IMR-90 (cell line): ENCODE measurements around the gene RAB8B. TPM values are rescaled to one million over a fixed set of nuclear protein-coding genes. Genes with fewer than 3 reads are reported as not detected.

Source experiments
- ATAC-seq: fragments of 200-7000 bp; cut with Tn5 transposase; 2 replicates; pipeline ENCODE4 v1.9.1; 2020; ENCODE audit warnings: low read depth, mild to moderate bottlenecking, moderate library complexity
- BruUV-seq: library from RNA; stranded (reverse); fragments of 400-500 nt; replicated peaks from 2 replicates; lab custom pipeline; 2021; lab: Mats Ljungman, UMichigan
- CTCF ChIA-PET: fragments of 300-600 bp; formaldehyde crosslinking; extraction: SDS; loops from one replicate; lab custom pipeline; 2021; ENCODE audit warnings: antibody characterized with exemption; lab: Yijun Ruan, JAX
- POLR2A ChIA-PET: fragments of 300-600 bp; sonication (Branson Sonifier 250); formaldehyde crosslinking; loops from one replicate; lab custom pipeline; 2022; ENCODE audit warnings: antibody characterized with exemption; ENCODE audit not compliant: unreplicated experiment; lab: Charles Lee
- DNase-seq: peaks from one replicate; pipeline ENCODE4 v3.0.0; 2013
- H2AFZ ChIP-seq: replicated peaks from 2 replicates; pipeline ENCODE3; 2013; ENCODE audit warnings: low read length, mild to moderate bottlenecking; ENCODE audit not compliant: poor library complexity
- H2AK5ac ChIP-seq: 2 replicates; pipeline ENCODE4 v1.6.1; 2013; ENCODE audit warnings: low read depth, low read length, inconsistent platforms
- H2AK9ac ChIP-seq: replicated peaks from 2 replicates; pipeline ENCODE3; 2013; ENCODE audit warnings: mild to moderate bottlenecking, low read depth, low read length, moderate library complexity; ENCODE audit not compliant: poor library complexity
- H2BK120ac ChIP-seq: 2 replicates; pipeline ENCODE4 v1.6.1; 2013; ENCODE audit warnings: low read depth, low read length, inconsistent platforms
- H2BK15ac ChIP-seq: 3 replicates; pipeline ENCODE4 v1.6.1; 2013; ENCODE audit warnings: low read depth, low read length, inconsistent platforms
- H2BK20ac ChIP-seq: 2 replicates; pipeline ENCODE4 v1.6.1; 2013; ENCODE audit warnings: low read depth, mild to moderate bottlenecking, inconsistent platforms, low read length, moderate library complexity
- H2BK5ac ChIP-seq: 2 replicates; pipeline ENCODE4 v1.6.1; 2013; ENCODE audit warnings: mild to moderate bottlenecking, low read depth, low read length, inconsistent platforms; ENCODE audit not compliant: poor library complexity, severe bottlenecking
- H3K14ac ChIP-seq: replicated peaks from 2 replicates; pipeline ENCODE4 v1.6.1; 2013; ENCODE audit warnings: low read depth, low read length, inconsistent platforms
- H3K18ac ChIP-seq: 2 replicates; pipeline ENCODE4 v1.6.1; 2013; ENCODE audit warnings: low read depth, low read length, control low read depth
- H3K23ac ChIP-seq: 2 replicates; pipeline ENCODE4 v1.6.1; 2013; ENCODE audit warnings: low read depth, low read length, inconsistent platforms
- H3K27ac ChIP-seq: 2 replicates; pipeline ENCODE4 v1.5.1; 2013; ENCODE audit warnings: mild to moderate bottlenecking, control low read depth, low read length; ENCODE audit not compliant: insufficient read depth
- H3K27me3 ChIP-seq: 2 replicates; pipeline ENCODE4 v1.6.1; 2013; ENCODE audit warnings: low read length; ENCODE audit not compliant: control insufficient read depth, insufficient read depth
- H3K36me3 ChIP-seq: 2 replicates; pipeline ENCODE4 v1.6.1; 2013; ENCODE audit warnings: low read length, mixed read lengths; ENCODE audit not compliant: control insufficient read depth, insufficient read depth
- H3K4ac ChIP-seq: 2 replicates; pipeline ENCODE4 v1.6.1; 2013; ENCODE audit warnings: low read depth, low read length, inconsistent platforms
- H3K4me1 ChIP-seq: 2 replicates; pipeline ENCODE4 v1.6.1; 2013; ENCODE audit warnings: low read length, mixed read lengths; ENCODE audit not compliant: control insufficient read depth, insufficient read depth
- H3K4me2 ChIP-seq: 2 replicates; pipeline ENCODE4 v1.6.1; 2013; ENCODE audit warnings: low read depth, mild to moderate bottlenecking, control low read depth, low read length, moderate library complexity
- H3K4me3 ChIP-seq: 2 replicates; pipeline ENCODE4 v1.5.1; 2013; ENCODE audit warnings: low read depth, mild to moderate bottlenecking, control low read depth, low read length, moderate library complexity; ENCODE audit not compliant: insufficient read depth
- H3K56ac ChIP-seq: 2 replicates; pipeline ENCODE4 v1.6.1; 2013; ENCODE audit warnings: low read length, inconsistent platforms; ENCODE audit not compliant: insufficient read depth; ENCODE audit errors: extremely low read depth
- H3K79me1 ChIP-seq, 2 experiments: 2 replicates each; pipeline ENCODE4 v1.6.1; 2013; ENCODE audit warnings: low read length in 2 of 2, inconsistent platforms in 1 of 2, low read depth in 1 of 2
- H3K9ac ChIP-seq: 2 replicates; pipeline ENCODE4 v1.6.1; 2013; ENCODE audit warnings: low read depth, low read length, control low read depth
- H3K9me1 ChIP-seq: 2 replicates; pipeline ENCODE4 v1.6.1; 2013; ENCODE audit warnings: low read length, inconsistent platforms; ENCODE audit not compliant: insufficient read depth
- H3K9me3 ChIP-seq: 2 replicates; pipeline ENCODE4 v1.6.1; 2013; ENCODE audit warnings: low read length; ENCODE audit not compliant: control insufficient read depth, insufficient read depth
- H4K20me1 ChIP-seq: 2 replicates; pipeline ENCODE4 v1.6.1; 2013; ENCODE audit warnings: low read length, inconsistent platforms; ENCODE audit not compliant: insufficient read depth
- H4K5ac ChIP-seq: 2 replicates; pipeline ENCODE4 v1.6.1; 2013; ENCODE audit warnings: mild to moderate bottlenecking, low read depth, low read length, control low read depth
- H4K8ac ChIP-seq, 2 experiments: 2 replicates each; pipeline ENCODE4 v1.6.1; 2013; ENCODE audit warnings: low read depth in 2 of 2, low read length in 2 of 2, control low read depth in 1 of 2, inconsistent platforms in 1 of 2
- H4K91ac ChIP-seq: 2 replicates; pipeline ENCODE4 v1.6.1; 2013; ENCODE audit warnings: low read depth, low read length, inconsistent platforms; ENCODE audit not compliant: insufficient read depth
- BHLHE40 ChIP-seq: fragments of 150-350 bp; IDR thresholded peaks from 2 replicates; pipeline ENCODE4 v1.6.1; 2016; ENCODE audit warnings: mild to moderate bottlenecking, low read depth, low read length
- CEBPB ChIP-seq: IDR thresholded peaks from 2 replicates; pipeline ENCODE4 v1.6.1; 2012; ENCODE audit warnings: low read depth, low read length, improper control_type of control experiment
- FOS ChIP-seq: fragments of 150-350 bp; IDR thresholded peaks from 2 replicates; pipeline ENCODE4 v1.6.1; 2016; ENCODE audit warnings: low read depth, low read length
- MAFK ChIP-seq: IDR thresholded peaks from 2 replicates; pipeline ENCODE4 v1.6.1; 2012; ENCODE audit warnings: low read depth, low read length, improper control_type of control experiment
- MAZ ChIP-seq: IDR thresholded peaks from 2 replicates; pipeline ENCODE4 v1.6.1; 2012; ENCODE audit warnings: low read depth, mild to moderate bottlenecking, low read length, improper control_type of control experiment, moderate library complexity, borderline replicate concordance
- MXI1 ChIP-seq: IDR thresholded peaks from 2 replicates; pipeline ENCODE4 v1.6.1; 2012; ENCODE audit warnings: low read depth, mild to moderate bottlenecking, low read length, moderate library complexity, borderline replicate concordance
- NFE2L2 ChIP-seq: fragments of 150-350 bp; IDR thresholded peaks from 2 replicates; pipeline ENCODE4 v1.6.1; 2016; ENCODE audit warnings: low read depth, mild to moderate bottlenecking, low read length
- POLR2A ChIP-seq: IDR thresholded peaks from 2 replicates; pipeline ENCODE4 v1.6.1; 2012; ENCODE audit warnings: mild to moderate bottlenecking, low read depth, low read length
- RCOR1 ChIP-seq: IDR thresholded peaks from 2 replicates; pipeline ENCODE4 v1.6.1; 2012; ENCODE audit warnings: mild to moderate bottlenecking, low read length, improper control_type of control experiment; ENCODE audit not compliant: insufficient replicate concordance
- RFX5 ChIP-seq: IDR thresholded peaks from 2 replicates; pipeline ENCODE4 v1.8.0; 2012; ENCODE audit warnings: low read depth, mild to moderate bottlenecking, low read length, moderate library complexity
- SMC3 ChIP-seq: fragments of 150-350 bp; IDR thresholded peaks from 2 replicates; pipeline ENCODE4 v1.6.1; 2016; ENCODE audit warnings: low read depth, mild to moderate bottlenecking, antibody characterized with exemption, low read length, moderate library complexity
- WGBS, 2 experiments: methylation state at CpG; one replicate each; pipeline versions ENCODE4 v1.1.5 to v1.1.7; 2013; ENCODE audit warnings: missing lambda C conversion rate in 2 of 2; ENCODE audit not compliant: insufficient read length in 1 of 2; ENCODE audit errors: extremely low coverage in 2 of 2; 5-methylcytosine and 5-hydroxymethylcytosine counted together
- dilution Hi-C: fragments of 300-500 bp; cut with HindIII; formaldehyde crosslinking; loops from one replicate; pipeline ENCODE4 v1.14.3; 2018; ENCODE audit warnings: low sequenced_read_pairs; ENCODE audit not compliant: unreplicated experiment
- in situ Hi-C: fragments of 300-500 bp; cut with MboI; formaldehyde crosslinking; loops from 3 replicates; pipeline ENCODE4 v1.14.3; 2019; ENCODE audit warnings: low sequenced_read_pairs, inconsistent platforms, mixed read lengths
- intact Hi-C: fragments of 100-400 bp; cut with micrococcal nuclease; formaldehyde crosslinking; loops from 2 replicates; pipeline ENCODE4 v1.10.0; 2022
- polyA plus RNA-seq, 3 experiments: library from polyadenylated mRNA; depleted of rRNA; stranded (reverse); fragments of >200 nt; gene quantifications; 2 replicates each; pipeline ENCODE4 v1.2.3, GENCODE V29; 2012; ENCODE audit warnings: low replicate concordance in 1 of 3
- total RNA-seq: library from RNA; depleted of rRNA; stranded (reverse); fragments of >200 nt; gene quantifications from 2 replicates; pipeline ENCODE4 v1.2.3, GENCODE V29; 2012
- TF ChIP-seq, protein P1 (sequence below): fragments of 150-350 bp; IDR thresholded peaks from 2 replicates; pipeline ENCODE4 v1.6.1; 2016; ENCODE audit warnings: low read depth, mild to moderate bottlenecking, low read length, moderate library complexity, borderline replicate concordance
- TF ChIP-seq, protein P2 (sequence below): fragments of 150-350 bp; IDR thresholded peaks from 2 replicates; pipeline ENCODE4 v1.6.1; 2017; ENCODE audit warnings: mild to moderate bottlenecking, antibody characterized with exemption, low read length, low read depth

RAB8B gene
- total and polyA plus RNA-seq, 2 of the 4 experiments (the other 2 are of a cell fraction): 19.4 to 29.4 TPM

DNA sequence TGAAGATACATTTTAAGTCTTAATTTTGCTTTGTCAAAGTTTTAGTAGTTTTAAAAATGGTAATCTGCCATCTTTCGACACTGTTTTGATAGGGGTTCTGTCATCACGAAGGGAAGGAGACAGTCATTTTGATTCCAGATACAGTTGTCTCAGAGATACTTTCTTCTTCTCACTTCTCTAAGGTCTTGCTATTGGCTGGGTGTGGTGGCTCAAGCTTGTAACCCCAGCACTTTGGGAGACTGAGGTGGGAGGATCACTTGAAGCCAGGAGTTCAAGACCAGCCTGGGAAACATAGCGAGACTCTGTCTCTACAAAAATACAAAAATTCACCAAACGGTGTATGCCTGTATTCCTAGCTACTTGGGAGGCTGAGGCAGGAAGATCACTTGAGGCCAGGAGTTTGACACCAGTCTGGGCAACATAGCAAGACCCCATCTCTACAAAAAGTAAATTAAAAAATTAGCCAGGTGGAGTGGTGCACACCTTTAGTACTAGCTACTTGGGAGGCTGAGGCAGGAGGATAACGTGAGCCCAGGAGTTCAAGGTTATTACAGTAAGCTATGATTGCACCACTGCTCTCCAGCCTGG is 3.3 kb downstream of the RAB8B start:
- TF ChIP-seq CEBPB: no peak
- no peak for TF ChIP-seq BHLHE40
- TF ChIP-seq MXI1: no peak
- no peak for TF ChIP-seq NFE2L2
- TF ChIP-seq POLR2A: no peak
- no peak for TF ChIP-seq RFX5
- no peak for TF ChIP-seq MAFK
- no peak for TF ChIP-seq SMC3
- no peak for TF ChIP-seq FOS
- TF ChIP-seq, protein P1, sequence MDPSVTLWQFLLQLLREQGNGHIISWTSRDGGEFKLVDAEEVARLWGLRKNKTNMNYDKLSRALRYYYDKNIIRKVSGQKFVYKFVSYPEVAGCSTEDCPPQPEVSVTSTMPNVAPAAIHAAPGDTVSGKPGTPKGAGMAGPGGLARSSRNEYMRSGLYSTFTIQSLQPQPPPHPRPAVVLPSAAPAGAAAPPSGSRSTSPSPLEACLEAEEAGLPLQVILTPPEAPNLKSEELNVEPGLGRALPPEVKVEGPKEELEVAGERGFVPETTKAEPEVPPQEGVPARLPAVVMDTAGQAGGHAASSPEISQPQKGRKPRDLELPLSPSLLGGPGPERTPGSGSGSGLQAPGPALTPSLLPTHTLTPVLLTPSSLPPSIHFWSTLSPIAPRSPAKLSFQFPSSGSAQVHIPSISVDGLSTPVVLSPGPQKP: no peak
- no peak for TF ChIP-seq MAZ
- no peak for TF ChIP-seq RCOR1
- TF ChIP-seq, protein P2, sequence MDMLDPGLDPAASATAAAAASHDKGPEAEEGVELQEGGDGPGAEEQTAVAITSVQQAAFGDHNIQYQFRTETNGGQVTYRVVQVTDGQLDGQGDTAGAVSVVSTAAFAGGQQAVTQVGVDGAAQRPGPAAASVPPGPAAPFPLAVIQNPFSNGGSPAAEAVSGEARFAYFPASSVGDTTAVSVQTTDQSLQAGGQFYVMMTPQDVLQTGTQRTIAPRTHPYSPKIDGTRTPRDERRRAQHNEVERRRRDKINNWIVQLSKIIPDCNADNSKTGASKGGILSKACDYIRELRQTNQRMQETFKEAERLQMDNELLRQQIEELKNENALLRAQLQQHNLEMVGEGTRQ: no peak
- ChIA-PET POLR2A (interaction anchor here (0.7 kb wide), 1 partner anchor 42 kb away, joined by 3 read pairs; no protein-coding TSS in a partner anchor), CTCF (no interaction called here)
- Histone ChIP-seq H3K4me3 (no peak overlapping the region), H3K4ac (no peak overlapping the region), H3K36me3 (no peaks in the 10 kb centered on the region), H3K79me1 (peaks cover 30 to 72% of the 10 kb centered on the region in 2 experiments), H3K23ac (no peak overlapping the region), H2BK20ac (no peak overlapping the region), H3K27ac (no peak overlapping the region), H2BK120ac (no peak overlapping the region), H3K4me1 (peaks cover 19% of the 10 kb centered on the region), H4K8ac (no peak overlapping the region), H4K5ac (no peak overlapping the region), H2AK9ac (no peak overlapping the region), H2BK15ac (no peak overlapping the region), H3K9me1 (peaks cover 11% of the 10 kb centered on the region), H2AK5ac (no peak overlapping the region), H2BK5ac (no peak overlapping the region), H4K20me1 (peaks cover 12% of the 10 kb centered on the region; the same call in 1 of the 2 replicates), H3K14ac (no peak overlapping the region), H3K18ac (no peak overlapping the region), H3K9me3 (no peaks in the 10 kb centered on the region), H2AFZ (no peak overlapping the region), H3K9ac (no peak overlapping the region), H4K91ac (no peak overlapping the region), H3K27me3 (no peaks in the 10 kb centered on the region), H3K4me2 (no peak overlapping the region), H3K56ac (no peak overlapping the region)
- in situ Hi-C loops (no loop called here), dilution Hi-C loops (no loop called here), intact Hi-C loops (loop anchor here (5.0 kb wide), 1 partner anchor 35 kb away; the partner anchor contains the start of gene RPS27L)
- TSS peak; percentile 10 for BruUV-seq
- no CpG with 5 or more reads among the region's 5 CpGs for WGBS, 2 experiments
- no peak for DNase-seq
- ATAC-seq: no peak
